Vagina (tissue), 2 donors: Measurements from ENCODE around the gene SPATA12.

Experiments used
- POLR2A ChIP-seq, 2 donors: fragments of 450-650 bp; IDR thresholded peaks; one replicate each; pipeline ENCODE4 v1.6.1; 2017; ENCODE audit warnings: antibody characterized with exemption in 2 of 2, mild to moderate bottlenecking in 2 of 2, moderate library complexity in 2 of 2
- TF ChIP-seq, protein P1 (sequence below), 3 experiments: fragments of 450-650 bp in 2 of 3; fragments of 200-600 bp in 1 of 3; sonication (generic) in 1 of 3; IDR thresholded peaks; one replicate each; pipeline ENCODE4 v1.5.1; 2017 to 2019; ENCODE audit warnings: antibody characterized with exemption in 3 of 3, mild to moderate bottlenecking in 2 of 3, moderate library complexity in 2 of 3

DNA sequence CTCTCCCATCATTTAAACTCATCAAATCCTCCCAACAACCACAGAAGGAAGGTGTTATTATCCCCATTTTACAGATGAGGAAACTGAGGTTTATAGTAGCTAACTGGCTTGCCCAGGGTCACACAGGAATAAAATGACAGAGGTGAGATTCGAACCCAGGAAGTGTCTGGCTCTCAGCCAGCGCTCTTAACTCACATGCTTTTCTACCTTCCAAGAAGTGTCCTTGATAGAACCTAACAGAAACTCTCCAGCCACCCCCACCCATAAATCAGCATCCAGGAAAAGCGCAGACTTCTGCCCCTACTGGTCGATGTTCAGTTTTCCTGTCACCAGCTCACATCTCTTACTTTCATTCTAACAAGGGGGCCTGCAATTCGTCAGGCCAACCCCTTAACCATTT, 51.7 kb downstream of the SPATA12 start:
- TF ChIP-seq POLR2A (IDR thresholded peaks at IDR 0.05) = no peak
- TF ChIP-seq, protein P1, sequence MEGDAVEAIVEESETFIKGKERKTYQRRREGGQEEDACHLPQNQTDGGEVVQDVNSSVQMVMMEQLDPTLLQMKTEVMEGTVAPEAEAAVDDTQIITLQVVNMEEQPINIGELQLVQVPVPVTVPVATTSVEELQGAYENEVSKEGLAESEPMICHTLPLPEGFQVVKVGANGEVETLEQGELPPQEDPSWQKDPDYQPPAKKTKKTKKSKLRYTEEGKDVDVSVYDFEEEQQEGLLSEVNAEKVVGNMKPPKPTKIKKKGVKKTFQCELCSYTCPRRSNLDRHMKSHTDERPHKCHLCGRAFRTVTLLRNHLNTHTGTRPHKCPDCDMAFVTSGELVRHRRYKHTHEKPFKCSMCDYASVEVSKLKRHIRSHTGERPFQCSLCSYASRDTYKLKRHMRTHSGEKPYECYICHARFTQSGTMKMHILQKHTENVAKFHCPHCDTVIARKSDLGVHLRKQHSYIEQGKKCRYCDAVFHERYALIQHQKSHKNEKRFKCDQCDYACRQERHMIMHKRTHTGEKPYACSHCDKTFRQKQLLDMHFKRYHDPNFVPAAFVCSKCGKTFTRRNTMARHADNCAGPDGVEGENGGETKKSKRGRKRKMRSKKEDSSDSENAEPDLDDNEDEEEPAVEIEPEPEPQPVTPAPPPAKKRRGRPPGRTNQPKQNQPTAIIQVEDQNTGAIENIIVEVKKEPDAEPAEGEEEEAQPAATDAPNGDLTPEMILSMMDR (IDR thresholded peaks at IDR 0.05) = no peak
